ENCODE data around the gene CCDC91.
A peak's percentile ranks its signal among the peaks of the same experiment; 100 is the strongest.

CCDC91 gene

GRCh38 chr12:28550757-28551704 lies 360.8 kb downstream of the CCDC91 start:
- DNase-seq: no peak

- DNase-seq: no peak
Observed at GRCh38 chr12:28552251-28552970, 362.2 kb downstream of the CCDC91 start.

DNA sequence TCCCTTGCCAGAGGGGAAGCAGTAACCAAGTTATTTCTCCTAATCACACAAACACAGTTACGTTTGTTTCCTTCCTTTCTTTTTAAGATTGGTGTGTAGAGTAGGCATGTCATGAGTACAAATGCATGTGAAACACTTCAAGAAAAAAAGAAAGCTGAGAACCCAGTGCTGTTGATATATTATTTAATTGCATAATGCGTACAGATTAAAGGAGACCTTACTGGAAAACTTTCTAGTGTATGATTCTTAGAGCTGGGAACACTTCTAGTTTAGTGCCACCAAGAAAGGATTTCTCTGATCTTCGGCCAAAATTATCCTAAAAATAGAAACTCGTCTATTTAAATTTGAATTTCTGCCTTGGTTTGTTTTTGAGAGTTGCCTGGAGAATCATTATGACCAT lies 365.5 kb downstream of the CCDC91 start:
- no peak for DNase-seq

GRCh38 chr12:28558250-28558649 lies 368.0 kb downstream of the CCDC91 start:
- no peak for DNase-seq

GRCh38 chr12:28563286-28563685 lies 373.0 kb downstream of the CCDC91 start:
- no peak for DNase-seq

GRCh38 chr12:28563936-28564335 lies 373.7 kb downstream of the CCDC91 start:
- no peak for DNase-seq

DNA sequence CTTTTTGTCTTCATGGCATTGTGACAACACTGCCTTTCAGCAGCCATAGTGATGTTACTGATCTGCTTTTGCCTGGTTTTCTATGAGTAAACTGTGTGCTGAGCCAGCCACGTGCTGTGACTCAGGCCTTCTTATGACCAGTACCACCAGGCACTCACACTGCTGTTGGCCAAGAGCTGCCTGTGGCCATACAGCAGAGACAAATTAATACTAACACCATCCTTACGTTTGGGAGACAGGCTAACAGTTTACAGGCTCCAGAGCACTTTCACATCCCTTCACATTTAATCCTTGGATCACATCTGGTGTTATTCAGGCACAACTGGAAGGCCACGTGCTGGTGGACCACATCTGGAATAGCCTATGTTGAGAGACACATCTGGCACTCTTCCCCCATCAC lies 377.9 kb downstream of the CCDC91 start:
- no peak for DNase-seq

- DNase-seq: no peak
Observed at GRCh38 chr12:28568704-28569103, 378.4 kb downstream of the CCDC91 start.

DNA sequence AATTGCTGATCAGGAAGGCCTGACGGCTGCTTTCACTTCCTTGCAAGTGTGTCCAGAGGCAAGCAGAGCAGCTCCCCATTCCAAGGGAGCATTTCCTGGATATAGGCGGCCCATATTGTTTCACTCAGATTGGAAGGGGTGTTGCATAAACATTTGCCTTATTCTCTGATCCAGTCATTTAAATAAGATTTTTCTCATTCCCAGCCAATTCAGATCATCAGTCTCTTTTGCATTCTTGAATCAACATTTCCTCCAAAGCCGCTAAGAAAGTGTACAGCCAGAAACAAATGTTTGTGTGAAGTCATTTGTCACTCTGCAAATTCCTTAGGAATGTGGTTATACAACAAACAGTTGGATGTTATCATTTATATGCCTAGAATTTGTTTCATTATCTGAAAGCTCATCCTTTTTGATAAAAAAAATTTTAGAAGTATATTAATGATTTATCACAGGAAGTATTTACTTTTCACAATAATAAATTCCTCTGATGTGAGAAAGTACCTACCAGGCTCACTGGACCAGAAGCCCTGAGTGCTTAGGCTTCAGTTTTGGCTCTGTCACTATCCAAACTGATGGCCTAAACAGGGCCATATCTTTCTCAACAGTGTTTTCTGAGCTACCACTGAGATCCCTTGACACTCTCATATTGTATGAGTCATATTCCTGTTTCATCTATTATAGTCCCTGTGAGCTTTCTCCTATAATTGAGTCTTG lies 379.6 kb downstream of the CCDC91 start:
- DNase-seq: no peak

DNA sequence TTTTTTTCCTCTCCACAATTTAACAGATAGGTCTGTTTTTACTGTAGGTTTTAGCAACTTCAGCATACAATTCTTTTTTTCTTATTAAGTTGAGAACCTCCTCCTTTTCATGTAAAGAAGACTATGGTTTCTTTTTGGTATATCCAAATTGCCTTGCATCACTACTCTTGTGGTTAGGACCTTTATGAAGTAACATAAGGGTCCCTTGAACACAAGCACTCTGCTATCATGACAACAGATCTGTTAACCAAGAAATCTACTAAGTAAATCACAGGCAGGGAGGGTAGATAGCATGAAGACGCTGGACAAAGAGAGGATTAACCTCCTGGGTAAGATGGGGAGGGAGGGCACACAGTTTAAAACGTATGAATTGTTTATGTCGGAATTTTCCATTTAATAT lies 380.6 kb downstream of the CCDC91 start:
- peak; percentile 50 for DNase-seq

GRCh38 chr12:28574746-28575592 lies 384.7 kb downstream of the CCDC91 start:
- DNase-seq: no peak

- DNase-seq: no peak
Observed at GRCh38 chr12:28575593-28576205, 385.4 kb downstream of the CCDC91 start.

DNA sequence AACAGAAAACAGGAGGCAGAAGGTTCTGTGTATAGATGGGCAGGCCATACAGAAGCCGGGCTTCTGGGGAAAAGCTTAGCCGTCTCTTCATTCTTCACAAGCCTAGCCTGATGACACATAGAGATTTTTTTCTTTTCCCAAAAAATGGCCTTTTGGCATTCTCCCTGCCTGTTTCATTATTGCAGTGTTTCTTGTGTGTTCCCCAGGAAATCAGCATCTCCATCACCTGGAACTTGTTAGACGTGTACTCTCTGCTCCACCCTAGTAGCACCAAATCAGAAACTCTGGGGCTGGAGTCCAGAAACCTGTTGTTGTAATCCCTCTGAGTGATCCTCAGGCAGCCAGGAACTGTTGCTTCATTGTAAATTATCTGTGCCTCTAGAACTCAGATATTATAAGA lies 388.1 kb downstream of the CCDC91 start:
- no peak for DNase-seq

- no peak for DNase-seq
Observed at GRCh38 chr12:28578833-28579252, 388.6 kb downstream of the CCDC91 start.

GRCh38 chr12:28582672-28583376 lies 392.6 kb downstream of the CCDC91 start:
- DNase-seq: no peak

DNA sequence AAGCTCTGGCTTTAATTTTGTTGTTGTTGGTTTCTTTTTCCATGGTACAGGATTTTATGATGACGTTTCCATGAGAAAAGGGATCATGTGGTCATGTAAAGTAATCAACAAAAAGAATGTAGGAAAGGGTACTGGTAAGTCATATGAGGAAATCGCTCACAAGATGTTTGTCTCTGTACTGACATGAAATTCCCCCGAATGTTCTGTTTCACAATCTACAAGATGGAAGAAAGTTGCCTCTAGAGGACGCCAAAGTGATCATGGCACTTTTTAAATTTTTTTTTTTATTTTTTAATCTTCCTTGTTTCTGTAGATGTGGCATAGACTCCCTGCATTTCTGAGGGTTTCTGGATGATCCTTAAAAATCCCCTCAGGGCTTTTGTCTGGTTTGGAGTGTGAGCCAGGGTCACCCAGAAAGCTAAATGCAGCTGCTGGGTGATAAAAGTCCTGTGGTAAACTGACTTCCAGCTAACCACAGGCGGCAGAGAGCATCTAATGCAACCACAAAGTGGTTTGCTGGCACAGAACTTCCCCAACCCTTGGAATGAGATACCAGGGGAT lies 393.5 kb downstream of the CCDC91 start:
- peak; percentile 87 for DNase-seq

- DNase-seq: peak; percentile 28
Observed at GRCh38 chr12:28585146-28585545, 394.9 kb downstream of the CCDC91 start.

DNA sequence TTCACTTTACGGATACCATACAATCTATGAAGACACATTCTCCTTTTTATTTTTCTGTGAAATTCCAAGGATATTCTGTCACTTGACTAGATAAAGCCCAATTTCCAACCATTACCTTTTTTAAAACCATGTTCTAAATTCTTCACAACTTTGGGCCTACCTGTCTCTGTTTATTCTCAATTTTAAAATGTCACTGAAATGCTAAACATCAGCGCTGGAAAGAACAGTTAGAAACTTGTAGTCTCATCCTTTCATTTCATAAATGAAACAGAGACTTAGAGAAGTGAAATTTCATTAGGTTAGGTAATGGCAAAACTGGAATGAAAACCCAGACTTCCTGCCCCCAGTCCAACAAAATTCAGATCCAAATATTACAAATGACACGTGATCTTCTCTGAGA lies 396.2 kb downstream of the CCDC91 start:
- DNase-seq: no peak

- no peak for DNase-seq
Observed at GRCh38 chr12:28591831-28592230, 401.6 kb downstream of the CCDC91 start.

Measured in hematopoietic multipotent progenitor cell treated with erythropoietin and hydrocortisone succinate and interleukin-3 and kit ligand, for 6 days (in vitro differentiated cells).